ENCODE results near the gene NRCAM. TPM values are rescaled to one million over a fixed set of nuclear protein-coding genes. Genes with fewer than 3 reads are reported as not detected.

The NRCAM gene
- total RNA-seq, 1 experiment from 2014 or later, result 30.8 TPM

Other genes with a start within 250 kb of the NRCAM start
- 23.7 and 27.9 TPM in 2 replicates for gene PNPLA8, start 69.7 kb upstream of the NRCAM start, total RNA-seq (2014; rRNA removed; shearing (Covaris generic))
- gene THAP5, start 113.3 kb upstream of the NRCAM start, total RNA-seq (2014; rRNA removed; shearing (Covaris generic)), result 45.4 and 52.1 TPM in 2 replicates
- gene DNAJB9, start 113.4 kb upstream of the NRCAM start, total RNA-seq (2014; rRNA removed; shearing (Covaris generic)), result 18.4 and 18.5 TPM in 2 replicates

Data from SJCRH30 (cell line).